B cell (primary cell): Measurements from ENCODE around the gene CTNNBL1.

Experiments
- EZH2 ChIP-seq: IDR thresholded peaks from 2 replicates; pipeline ENCODE4 v1.6.1; 2012; ENCODE audit warnings: borderline replicate concordance, low read depth, mild to moderate bottlenecking, moderate library complexity, low read length; ENCODE audit not compliant: insufficient read depth, poor library complexity, severe bottlenecking
- TF ChIP-seq, protein P1 (sequence below): fragments of 200-600 bp; IDR thresholded peaks from one replicate; pipeline ENCODE4 v1.8.0; 2022; ENCODE audit warnings: antibody characterized with exemption, mild to moderate bottlenecking

DNA sequence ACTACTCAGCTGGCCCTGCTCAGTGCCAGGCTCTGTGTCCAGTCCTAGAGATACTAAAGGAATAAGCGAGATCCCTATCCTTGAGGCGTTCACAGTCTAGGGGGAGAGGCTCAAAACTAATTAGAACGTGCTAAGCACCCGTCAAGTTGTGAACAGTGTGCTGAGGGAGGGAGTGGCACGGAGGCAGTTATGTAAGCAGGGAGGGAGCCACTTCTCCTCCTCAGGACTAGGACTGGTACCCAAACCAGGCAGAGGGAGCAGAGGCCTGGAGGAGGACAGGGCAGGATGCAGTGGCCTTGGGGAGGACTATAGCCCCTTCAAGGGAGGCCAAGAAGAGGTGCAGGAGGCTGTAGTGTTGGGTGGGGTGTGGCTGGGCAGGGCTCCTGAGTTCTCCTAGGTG lies 169.5 kb downstream of the CTNNBL1 start:
- TF ChIP-seq, protein P1, sequence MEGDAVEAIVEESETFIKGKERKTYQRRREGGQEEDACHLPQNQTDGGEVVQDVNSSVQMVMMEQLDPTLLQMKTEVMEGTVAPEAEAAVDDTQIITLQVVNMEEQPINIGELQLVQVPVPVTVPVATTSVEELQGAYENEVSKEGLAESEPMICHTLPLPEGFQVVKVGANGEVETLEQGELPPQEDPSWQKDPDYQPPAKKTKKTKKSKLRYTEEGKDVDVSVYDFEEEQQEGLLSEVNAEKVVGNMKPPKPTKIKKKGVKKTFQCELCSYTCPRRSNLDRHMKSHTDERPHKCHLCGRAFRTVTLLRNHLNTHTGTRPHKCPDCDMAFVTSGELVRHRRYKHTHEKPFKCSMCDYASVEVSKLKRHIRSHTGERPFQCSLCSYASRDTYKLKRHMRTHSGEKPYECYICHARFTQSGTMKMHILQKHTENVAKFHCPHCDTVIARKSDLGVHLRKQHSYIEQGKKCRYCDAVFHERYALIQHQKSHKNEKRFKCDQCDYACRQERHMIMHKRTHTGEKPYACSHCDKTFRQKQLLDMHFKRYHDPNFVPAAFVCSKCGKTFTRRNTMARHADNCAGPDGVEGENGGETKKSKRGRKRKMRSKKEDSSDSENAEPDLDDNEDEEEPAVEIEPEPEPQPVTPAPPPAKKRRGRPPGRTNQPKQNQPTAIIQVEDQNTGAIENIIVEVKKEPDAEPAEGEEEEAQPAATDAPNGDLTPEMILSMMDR: no peak
- no peak for TF ChIP-seq EZH2
